ENCODE measurements around the gene RASL10B. TPM values are rescaled to one million over a fixed set of nuclear protein-coding genes. Genes with fewer than 3 reads are reported as not detected.

The RASL10B gene
- total and polyA plus RNA-seq, 10 of the 15 experiments (the other 5 are each of a cell fraction or from before 2014, with no cell fraction given) = not detected

DNA sequence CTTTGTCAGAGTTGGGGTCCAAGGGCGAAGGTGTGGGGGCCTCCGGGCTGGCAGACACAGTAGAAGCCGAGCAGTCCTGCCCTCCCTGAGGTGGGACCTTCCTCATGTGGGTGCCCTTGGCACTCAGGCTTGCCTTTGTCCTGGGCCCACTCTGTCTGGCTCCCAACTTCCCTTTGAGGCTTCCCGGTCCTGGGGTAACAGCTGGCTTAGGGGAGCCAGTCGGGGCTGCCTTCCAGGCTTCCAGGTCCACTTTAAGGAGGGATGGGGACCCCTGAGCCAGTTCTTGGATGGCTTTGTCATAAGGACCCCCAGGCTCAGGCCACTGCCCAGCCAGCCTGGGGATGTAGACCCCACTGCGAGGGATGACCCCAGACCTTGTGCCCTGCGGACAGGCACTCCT lies 13.8 kb downstream of the RASL10B start:
- in situ Hi-C loops (cut with MboI) (loop anchor here (5.0 to 10.0 kb wide), 3 partner anchors 138 to 580 kb away; no protein-coding TSS in a partner anchor), intact Hi-C loops (cut with micrococcal nuclease; ENCODE audit: unreplicated experiment) (loop anchor here (5.0 to 10.0 kb wide), 2 partner anchors 188 to 1320 kb away; no protein-coding TSS in a partner anchor)
- Histone ChIP-seq H3K27me3 (replicated peaks in 1 of 2; ENCODE audit: control insufficient read depth in 2 of 2, insufficient read depth in 2 of 2, low read length in 1 of 2) (peaks cover 2 to 4% of the 10 kb centered on the region in 2 experiments; a peak in 1 of 4 replicates), H3K27ac (ENCODE audit: control insufficient read depth, insufficient read depth) (no peak overlapping the region), H3K79me2 (ENCODE audit: control insufficient read depth, insufficient read depth, low read length) (no peaks in the 10 kb centered on the region), H4K20me1 (ENCODE audit: control insufficient read depth, insufficient read depth) (no peaks in the 10 kb centered on the region), H2AFZ (ENCODE audit: control insufficient read depth, low read depth, low read length) (no peak overlapping the region), H3K9me3 (replicated peaks; ENCODE audit: control insufficient read depth, insufficient read depth, low read length) (no peaks in the 10 kb centered on the region), H3K9ac (ENCODE audit: control insufficient read depth, insufficient read depth, low read length) (no peak overlapping the region), H3K4me3 (no peak overlapping the region), H3K36me3 (ENCODE audit: control insufficient read depth in 2 of 2, insufficient read depth in 2 of 2, low read length in 1 of 2) (no peaks in the 10 kb centered on the region), H3K4me1 (ENCODE audit: control insufficient read depth, insufficient read depth, low read length) (no peaks in the 10 kb centered on the region), H3K4me2 (ENCODE audit: control insufficient read depth, insufficient read depth) (no peak overlapping the region)
- ChIA-PET SMC1A (ENCODE audit: uncharacterized antibody, unreplicated experiment) (interaction anchor here (0.6 kb wide), 1 partner anchor 106 kb away, joined by 3 read pairs; no protein-coding TSS in a partner anchor), POLR2A (interaction anchor here (0.6 kb wide), 1 partner anchor 187 kb away, joined by 3 read pairs; no protein-coding TSS in a partner anchor), RAD21 (ENCODE audit: unreplicated experiment) (interaction anchor here (1.2 kb wide), 1 partner anchor 132 kb away, joined by 3 read pairs; no protein-coding TSS in a partner anchor), CTCF (interaction anchor here (1.0 to 6.0 kb wide), 4 partner anchors 13 to 132 kb away, joined by 3 to 116 read pairs (median 4); no protein-coding TSS in a partner anchor)
- no TSS peak for BruUV-seq (replicated peaks)
- FAIRE-seq (no peak), DNase-seq (ENCODE audit: low read depth, low spot score) (no peak), ATAC-seq (no peak)
- TF ChIP-seq NR2C1 (IDR thresholded peaks at IDR 0.05) (no peak), BRCA1 (IDR thresholded peaks at IDR 0.05; ENCODE audit: low read depth, low read length) (no peak), NRF1 (conservative IDR thresholded peaks at IDR 0.05; ENCODE audit: low read depth, low read length) (no peak), NFXL1 (IDR thresholded peaks at IDR 0.05; ENCODE audit: borderline replicate concordance) (no peak), SUZ12 (IDR thresholded peaks at IDR 0.05; ENCODE audit: unreplicated experiment) (no peak), MTA3 (IDR thresholded peaks at IDR 0.05; ENCODE audit: borderline replicate concordance, low read length) (no peak), NR2C2 (IDR thresholded peaks at IDR 0.05; ENCODE audit: borderline replicate concordance, control insufficient read depth, insufficient read length, low read depth) (no peak), RAD51 (IDR thresholded peaks at IDR 0.05) (no peak), RAD21 (IDR thresholded peaks at IDR 0.05; ENCODE audit: insufficient read depth, low read depth, low read length) (no peak), GABPA (IDR thresholded peaks at IDR 0.05; ENCODE audit: low read depth) (no peak)
- TF ChIP-seq, protein P1, sequence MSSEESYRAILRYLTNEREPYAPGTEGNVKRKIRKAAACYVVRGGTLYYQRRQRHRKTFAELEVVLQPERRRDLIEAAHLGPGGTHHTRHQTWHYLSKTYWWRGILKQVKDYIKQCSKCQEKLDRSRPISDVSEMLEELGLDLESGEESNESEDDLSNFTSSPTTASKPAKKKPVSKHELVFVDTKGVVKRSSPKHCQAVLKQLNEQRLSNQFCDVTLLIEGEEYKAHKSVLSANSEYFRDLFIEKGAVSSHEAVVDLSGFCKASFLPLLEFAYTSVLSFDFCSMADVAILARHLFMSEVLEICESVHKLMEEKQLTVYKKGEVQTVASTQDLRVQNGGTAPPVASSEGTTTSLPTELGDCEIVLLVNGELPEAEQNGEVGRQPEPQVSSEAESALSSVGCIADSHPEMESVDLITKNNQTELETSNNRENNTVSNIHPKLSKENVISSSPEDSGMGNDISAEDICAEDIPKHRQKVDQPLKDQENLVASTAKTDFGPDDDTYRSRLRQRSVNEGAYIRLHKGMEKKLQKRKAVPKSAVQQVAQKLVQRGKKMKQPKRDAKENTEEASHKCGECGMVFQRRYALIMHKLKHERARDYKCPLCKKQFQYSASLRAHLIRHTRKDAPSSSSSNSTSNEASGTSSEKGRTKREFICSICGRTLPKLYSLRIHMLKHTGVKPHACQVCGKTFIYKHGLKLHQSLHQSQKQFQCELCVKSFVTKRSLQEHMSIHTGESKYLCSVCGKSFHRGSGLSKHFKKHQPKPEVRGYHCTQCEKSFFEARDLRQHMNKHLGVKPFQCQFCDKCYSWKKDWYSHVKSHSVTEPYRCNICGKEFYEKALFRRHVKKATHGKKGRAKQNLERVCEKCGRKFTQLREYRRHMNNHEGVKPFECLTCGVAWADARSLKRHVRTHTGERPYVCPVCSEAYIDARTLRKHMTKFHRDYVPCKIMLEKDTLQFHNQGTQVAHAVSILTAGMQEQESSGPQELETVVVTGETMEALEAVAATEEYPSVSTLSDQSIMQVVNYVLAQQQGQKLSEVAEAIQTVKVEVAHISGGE (CRISPR knock-in tag; IDR thresholded peaks at IDR 0.05) = no peak
- TF ChIP-seq, protein P2, sequence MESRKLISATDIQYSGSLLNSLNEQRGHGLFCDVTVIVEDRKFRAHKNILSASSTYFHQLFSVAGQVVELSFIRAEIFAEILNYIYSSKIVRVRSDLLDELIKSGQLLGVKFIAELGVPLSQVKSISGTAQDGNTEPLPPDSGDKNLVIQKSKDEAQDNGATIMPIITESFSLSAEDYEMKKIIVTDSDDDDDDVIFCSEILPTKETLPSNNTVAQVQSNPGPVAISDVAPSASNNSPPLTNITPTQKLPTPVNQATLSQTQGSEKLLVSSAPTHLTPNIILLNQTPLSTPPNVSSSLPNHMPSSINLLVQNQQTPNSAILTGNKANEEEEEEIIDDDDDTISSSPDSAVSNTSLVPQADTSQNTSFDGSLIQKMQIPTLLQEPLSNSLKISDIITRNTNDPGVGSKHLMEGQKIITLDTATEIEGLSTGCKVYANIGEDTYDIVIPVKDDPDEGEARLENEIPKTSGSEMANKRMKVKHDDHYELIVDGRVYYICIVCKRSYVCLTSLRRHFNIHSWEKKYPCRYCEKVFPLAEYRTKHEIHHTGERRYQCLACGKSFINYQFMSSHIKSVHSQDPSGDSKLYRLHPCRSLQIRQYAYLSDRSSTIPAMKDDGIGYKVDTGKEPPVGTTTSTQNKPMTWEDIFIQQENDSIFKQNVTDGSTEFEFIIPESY (IDR thresholded peaks at IDR 0.05) = no peak
- 34% methylated on average over 7 of the region's 7 CpGs for WGBS (ENCODE audit: insufficient coverage, insufficient replicate concordance, low lambda C conversion rate, missing lambda C conversion rate)

Measured in GM12878 (cell line).